Measurements from ENCODE around the gene FASN. TPM values are rescaled to one million over a fixed set of nuclear protein-coding genes. Genes with fewer than 3 reads are reported as not detected.
"Not testable (repeated sequence)": the region's sequence is repeated elsewhere in the genome, so short reads cannot be mapped to it uniquely, and the experiment has no call there.

The FASN gene
- polyA plus RNA-seq, 3 donors, result 464 to 3,885 (median 885) TPM

DNA sequence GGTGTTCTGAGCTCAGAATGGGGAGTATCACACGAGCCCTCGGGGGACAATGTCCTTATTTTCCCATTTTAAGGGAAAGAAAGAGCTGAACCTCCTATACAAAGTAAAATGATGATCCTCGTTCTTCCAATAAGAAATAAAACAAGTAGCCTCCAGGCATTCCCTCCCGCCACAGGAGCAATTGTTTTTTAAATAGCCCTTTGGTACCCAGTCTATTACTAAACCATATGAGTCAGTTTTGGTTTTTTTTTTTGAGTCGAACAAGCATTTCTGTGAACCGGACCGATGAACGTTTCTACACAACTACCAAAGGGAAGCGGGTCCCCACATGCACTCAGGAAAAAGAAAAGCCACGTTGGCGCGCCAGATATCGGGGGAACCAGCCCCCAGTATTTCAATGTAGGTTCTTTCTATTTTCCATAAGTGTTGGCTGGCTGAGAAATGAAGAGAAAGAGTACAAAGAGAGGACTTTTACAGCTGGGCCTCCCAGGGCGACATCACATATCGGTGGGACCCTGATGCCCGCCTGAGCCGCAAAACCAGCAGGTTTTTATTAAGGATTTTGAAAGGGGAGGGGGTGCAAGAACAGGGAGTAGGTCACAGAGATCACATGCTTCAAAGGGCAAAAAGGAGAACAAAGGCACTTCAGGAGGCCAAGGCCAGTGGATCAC, 56.8 kb downstream of the FASN start:
- no peak overlapping the region for H3K27ac ChIP-seq (ENCODE audit: low read depth, low read length)
- 79 to 89% (median 83%) methylated on average over 17 of the region's 17 CpGs for WGBS, 3 donors

- WGBS, 3 donors, result 73 to 96% (median 96%) methylated on average over 8 of the region's 8 CpGs
- no peak overlapping the region for H3K27ac ChIP-seq (ENCODE audit: low read depth, low read length)
These were observed 58.2 kb downstream of the FASN start for GRCh38 chr17:82039695-82040299.

- H3K27ac ChIP-seq (ENCODE audit: low read depth, low read length), result not testable (repeated sequence)
- WGBS, 3 donors, result 73 to 90% (median 73%) methylated on average over 16 of the region's 16 CpGs
These were observed 59.1 kb downstream of the FASN start for GRCh38 chr17:82038796-82039409.

- no peak overlapping the region for H3K27ac ChIP-seq (ENCODE audit: low read depth, low read length)
- WGBS, 3 donors, result 4 to 6% (median 6%) methylated on average over 10 of the region's 10 CpGs
These were observed 60.2 kb downstream of the FASN start for GRCh38 chr17:82037889-82038195.

DNA sequence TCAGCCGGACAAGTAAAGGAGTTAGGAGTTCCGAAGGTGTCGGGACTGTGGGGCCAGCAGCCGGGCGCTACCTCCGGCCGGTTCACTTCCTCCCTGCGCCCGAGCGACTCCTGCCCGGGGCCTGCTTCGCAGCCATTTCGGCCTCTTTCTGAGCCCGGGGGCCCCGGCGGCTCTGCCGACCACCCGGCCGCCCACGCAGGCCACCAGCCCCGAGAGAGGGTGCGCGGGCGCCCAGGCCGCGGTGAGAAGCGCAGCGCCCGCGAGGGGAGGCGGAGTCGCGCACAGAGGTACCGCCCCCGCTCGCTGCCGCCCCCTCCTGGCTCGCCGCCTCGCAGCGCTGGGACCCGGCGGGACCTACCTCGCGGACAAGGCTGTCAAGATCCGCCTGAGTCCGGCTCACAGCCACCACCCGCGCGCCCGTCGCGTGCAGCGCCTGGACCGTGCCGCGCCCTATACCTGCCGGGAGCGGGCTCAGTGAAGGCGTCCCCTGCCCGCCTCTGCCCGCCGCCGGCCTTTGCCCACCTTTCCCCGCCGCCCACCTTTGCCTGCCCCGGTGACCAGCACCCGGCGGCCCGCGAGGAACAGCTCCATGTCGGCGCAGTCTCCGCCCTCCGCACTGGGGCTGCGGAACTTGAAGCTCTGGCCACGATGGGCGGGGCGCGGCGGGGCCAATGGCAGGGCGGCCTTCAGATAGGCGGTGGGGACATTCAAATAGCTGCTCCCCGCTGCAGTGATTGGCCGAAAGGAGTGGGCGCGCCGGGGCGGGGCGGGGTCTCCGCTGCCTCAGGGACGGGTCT, 60.7 kb downstream of the FASN start, which contains the start of gene DCXR:
Gene DCXR (minus strand): TSS at position 606 of the 797 bp plus-strand sequence. CDS start 15 bp downstream, at position 591.
- peak within 1 kb of the TSS; percentile 79 for H3K27ac ChIP-seq (ENCODE audit: low read depth, low read length)
- 0 to 1% (median 0%) methylated on average over 60 to 92 of the region's 92 CpGs for WGBS, 3 donors

DNA sequence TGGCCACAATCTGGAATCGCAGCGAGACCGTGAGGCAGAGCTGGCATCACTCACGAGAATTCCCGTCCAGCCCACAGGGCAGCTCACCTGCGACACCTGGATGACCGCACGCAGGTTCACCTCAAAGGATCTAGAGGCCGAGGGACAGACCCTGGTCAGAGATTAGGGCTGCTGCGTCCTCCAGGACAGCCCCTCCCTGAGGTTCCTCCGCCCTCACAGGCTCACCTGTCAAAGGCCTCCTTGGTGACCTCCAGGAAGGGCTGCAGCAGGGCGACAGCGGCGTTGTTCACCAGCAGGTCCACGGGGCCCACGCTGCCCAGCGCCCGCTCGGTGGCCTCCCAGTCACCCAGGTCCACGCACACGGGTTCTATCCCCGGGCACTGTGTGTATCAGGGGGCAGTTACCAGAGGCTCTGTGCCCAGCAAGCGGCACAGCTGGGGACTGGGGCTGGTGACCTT, 61.4 kb downstream of the FASN start:
- peak overlapping the region; percentile 79 for H3K27ac ChIP-seq (ENCODE audit: low read depth, low read length)
- 21 to 47% (median 36%) methylated on average over 23 of the region's 23 CpGs for WGBS, 3 donors

GRCh38 chr17:82035956-82036633, 61.9 kb downstream of the FASN start:
- no peak overlapping the region for H3K27ac ChIP-seq (ENCODE audit: low read depth, low read length)

GRCh38 chr17:82035488-82035887, 62.5 kb downstream of the FASN start:
- 92 to 95% (median 95%) methylated on average over 8 of the region's 8 CpGs for WGBS, 3 donors
- no peak overlapping the region for H3K27ac ChIP-seq (ENCODE audit: low read depth, low read length)

More at GRCh38 chr17:82035956-82036633, 61.9 kb downstream of the FASN start:
- WGBS, 3 donors, result 79 to 94% (median 89%) methylated on average over 20 of the region's 20 CpGs

DNA sequence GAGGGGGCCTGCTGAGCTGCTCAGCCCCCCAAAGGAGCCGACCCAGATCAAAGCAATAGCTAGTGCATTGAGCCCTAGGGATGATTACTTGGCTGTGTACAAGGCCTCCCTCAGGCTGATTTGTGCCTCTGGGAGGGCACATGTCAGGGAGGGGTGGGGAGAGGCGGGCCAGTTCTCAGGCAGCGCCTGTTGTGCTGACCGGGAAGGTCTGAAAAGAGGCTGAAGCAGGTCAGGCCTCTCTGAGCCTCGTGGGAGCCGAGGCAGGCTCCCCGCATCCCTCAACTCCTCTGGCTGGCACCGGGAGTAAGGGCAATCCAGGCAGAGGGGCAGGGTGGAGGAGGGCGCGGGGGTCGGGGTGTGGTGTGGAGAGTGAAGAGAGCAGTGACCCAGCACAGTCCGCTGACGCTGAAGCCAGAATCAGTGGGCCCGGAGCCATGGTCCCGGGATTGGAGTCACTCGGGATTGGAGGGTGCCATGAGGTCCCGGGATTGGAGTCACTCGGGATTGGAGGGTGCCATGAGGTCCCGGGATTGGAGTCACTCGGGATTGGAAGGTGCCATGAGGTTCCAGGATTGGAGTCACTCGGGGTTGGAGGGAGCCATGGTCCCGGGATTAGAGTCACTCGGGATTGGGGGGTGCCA, 63.5 kb downstream of the FASN start:
- no peak overlapping the region for H3K27ac ChIP-seq (ENCODE audit: low read depth, low read length)
- 66 to 88% (median 78%) methylated on average over 23 of the region's 23 CpGs for WGBS, 3 donors

DNA sequence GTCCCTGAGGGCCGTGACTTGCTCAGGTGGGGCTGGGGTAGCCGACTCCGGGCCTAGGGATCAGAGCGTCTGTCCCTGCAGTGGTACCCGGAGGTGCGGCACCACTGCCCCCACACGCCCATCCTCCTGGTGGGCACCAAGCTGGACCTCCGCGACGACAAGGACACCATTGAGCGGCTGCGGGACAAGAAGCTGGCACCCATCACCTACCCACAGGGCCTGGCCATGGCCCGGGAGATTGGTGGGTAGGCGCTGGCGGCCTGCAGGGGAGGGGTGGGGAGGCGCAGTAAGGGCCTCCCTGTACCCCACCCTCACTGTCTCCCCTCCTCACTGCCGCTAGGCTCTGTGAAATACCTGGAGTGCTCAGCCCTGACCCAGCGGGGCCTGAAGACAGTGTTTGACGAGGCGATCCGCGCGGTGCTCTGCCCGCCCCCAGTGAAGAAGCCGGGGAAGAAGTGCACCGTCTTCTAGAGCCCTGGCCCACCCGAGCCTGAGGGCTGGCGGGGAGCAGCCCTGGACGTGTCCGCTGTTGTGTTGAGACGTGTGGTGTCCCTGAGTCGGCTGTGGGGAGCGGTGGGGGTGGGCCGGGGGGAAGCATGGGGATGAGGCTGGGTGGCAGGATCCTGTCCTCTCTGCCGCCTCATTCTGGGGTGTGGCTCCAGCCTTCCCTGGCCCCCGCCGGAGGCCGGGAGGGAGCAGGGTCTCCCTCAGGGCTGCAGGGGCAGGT, 64.5 kb downstream of the FASN start:
- 92 to 95% (median 93%) methylated on average over 33 to 38 of the region's 38 CpGs for WGBS, 3 donors

GRCh38 chr17:82031885-82032627, 66.0 kb downstream of the FASN start:
- no peak overlapping the region for H3K27ac ChIP-seq (ENCODE audit: low read depth, low read length)
- 13 to 21% (median 19%) methylated on average over 35 to 57 of the region's 59 CpGs for WGBS, 3 donors

More for the DNA sequence above, 64.5 kb downstream of the FASN start:
- H3K27ac ChIP-seq (ENCODE audit: low read depth, low read length), result no peak overlapping the region

GRCh38 chr17:82031303-82031884, 66.6 kb downstream of the FASN start, which contains the start of gene RAC3:
RAC3 (plus strand) TSS chr17:82031678; CDS start chr17:82031762, 84 bp downstream.
- WGBS, 3 donors, result 0 to 1% (median 0%) methylated on average over 4 to 88 of the region's 96 CpGs
- no peak within 1 kb of the TSS for H3K27ac ChIP-seq (ENCODE audit: low read depth, low read length)

DNA sequence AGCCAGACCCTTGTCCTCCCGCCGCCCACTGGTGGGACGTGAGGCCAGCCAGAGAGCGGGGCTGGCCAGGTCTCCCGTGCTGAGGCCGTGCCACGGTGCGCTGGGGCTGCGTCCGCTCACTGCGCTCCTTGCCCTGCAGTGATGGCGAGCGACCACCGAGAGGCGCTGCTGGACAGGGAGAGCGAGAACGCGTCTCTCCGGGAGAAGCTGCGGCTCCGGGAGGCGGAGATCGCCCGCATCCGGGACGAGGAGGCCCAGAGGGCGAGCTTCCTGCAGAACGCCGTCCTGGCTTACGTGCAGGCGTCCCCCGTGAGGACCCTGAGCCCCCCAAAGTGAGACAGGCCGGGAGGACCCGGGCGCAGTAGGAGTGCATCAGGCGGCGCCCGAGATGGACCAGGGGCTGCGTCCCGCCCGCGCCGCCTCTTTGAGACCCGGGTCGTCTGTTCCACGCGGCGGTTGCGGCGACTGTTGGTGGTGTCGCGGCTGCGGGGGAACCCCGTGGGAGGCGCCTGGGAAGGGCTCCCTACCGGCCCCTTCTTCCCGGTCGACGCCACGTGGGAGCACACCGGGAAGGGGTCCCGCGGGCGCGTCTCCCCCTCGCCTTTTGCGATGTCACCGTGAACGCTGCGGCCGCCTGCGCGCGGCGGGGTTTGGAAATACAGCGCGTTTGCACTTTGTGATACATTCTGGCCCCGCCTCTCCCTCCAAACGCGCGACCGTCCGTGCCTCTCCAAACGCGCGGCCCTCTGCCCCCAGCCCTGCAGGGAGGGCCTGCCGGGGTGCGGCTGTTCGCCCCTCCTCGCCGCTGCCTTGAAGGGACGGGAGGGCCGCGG, 67.3 kb downstream of the FASN start:
- WGBS, 3 donors, result 0 to 1% (median 1%) methylated on average over 57 to 94 of the region's 94 CpGs
- H3K27ac ChIP-seq (ENCODE audit: low read depth, low read length), result no peak overlapping the region

DNA sequence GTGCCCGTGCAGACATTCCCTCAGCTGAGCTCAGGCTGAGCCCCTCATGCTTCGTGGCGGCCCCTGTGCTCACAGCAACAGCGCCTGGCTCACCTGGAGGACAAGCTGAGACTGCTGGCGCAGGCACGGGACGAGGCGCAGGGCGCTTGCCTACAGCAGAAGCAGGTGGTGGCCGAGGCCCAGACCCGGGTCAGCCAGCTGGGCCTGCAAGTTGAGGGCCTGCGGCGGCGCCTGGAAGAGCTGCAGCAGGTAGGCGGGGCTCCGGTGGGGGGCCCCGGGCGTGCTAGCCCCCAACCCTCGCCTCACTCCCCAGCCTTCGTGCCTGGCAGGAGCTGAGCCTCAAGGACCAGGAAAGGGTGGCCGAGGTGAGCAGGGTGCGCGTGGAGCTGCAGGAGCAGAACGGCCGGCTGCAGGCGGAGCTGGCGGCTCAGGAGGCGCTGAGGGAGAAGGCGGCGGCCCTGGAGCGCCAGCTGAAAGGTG, 68.0 kb downstream of the FASN start:
- WGBS, 3 donors, result 66 to 73% (median 69%) methylated on average over 25 to 31 of the region's 31 CpGs
- no peak overlapping the region for H3K27ac ChIP-seq (ENCODE audit: low read depth, low read length)

GRCh38 chr17:82029391-82029790, 68.6 kb downstream of the FASN start:
- 87 to 94% (median 92%) methylated on average over 16 of the region's 16 CpGs for WGBS, 3 donors

More at GRCh38 chr17:82029391-82029790, 68.6 kb downstream of the FASN start:
- H3K27ac ChIP-seq (ENCODE audit: low read depth, low read length), result no peak overlapping the region

Measured in adipose tissue (tissue), 3 donors.